Measurements from ENCODE around the gene FRMD4A.
"Not testable (repeated sequence)": the region's sequence is repeated elsewhere in the genome, so short reads cannot be mapped to it uniquely, and the experiment has no call there.

The FRMD4A gene

GRCh38 chr10:13868528-13869294 is 462.0 kb downstream of the FRMD4A start:
- FAIRE-seq, result no peak

GRCh38 chr10:13867822-13868221 is 462.9 kb downstream of the FRMD4A start:
- FAIRE-seq, result no peak

GRCh38 chr10:13865758-13866491 is 464.8 kb downstream of the FRMD4A start:
- no peak for FAIRE-seq

GRCh38 chr10:13865220-13865619 is 465.5 kb downstream of the FRMD4A start:
- FAIRE-seq, result not testable (repeated sequence)

DNA sequence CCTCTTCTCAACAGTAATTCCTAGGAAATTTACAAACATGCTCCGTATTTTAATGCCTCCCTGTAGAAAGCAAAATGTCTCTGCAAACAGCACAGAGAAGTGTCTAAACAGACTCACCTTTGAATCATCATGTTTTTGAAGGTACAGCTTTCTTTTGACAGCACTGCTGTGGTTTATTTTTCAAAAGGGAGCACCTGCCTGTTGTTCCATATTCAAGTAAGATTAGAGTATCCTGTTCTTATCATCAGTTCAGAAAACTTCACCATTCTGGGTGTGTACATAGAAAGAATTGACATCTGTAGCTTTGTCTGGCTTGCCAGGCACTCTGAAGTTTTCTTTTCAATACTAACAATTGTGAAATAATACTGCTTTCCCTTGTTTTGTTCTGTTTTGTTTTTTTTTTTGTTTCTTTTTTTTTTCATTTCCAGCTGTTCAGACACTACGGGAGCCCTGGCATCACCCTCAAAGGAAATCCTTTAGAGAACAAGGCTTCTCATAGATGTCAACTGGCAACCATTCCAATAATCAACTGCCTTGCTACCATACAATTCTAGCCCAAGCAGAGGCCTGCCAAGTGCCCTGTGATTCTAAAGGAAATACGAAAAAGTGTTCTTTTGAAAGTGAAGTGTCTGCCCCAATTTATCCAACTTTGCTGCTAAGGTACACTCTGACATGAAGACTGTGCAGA is 468.0 kb downstream of the FRMD4A start:
- FAIRE-seq, result no peak

GRCh38 chr10:13860886-13861285 is 469.8 kb downstream of the FRMD4A start:
- no peak for FAIRE-seq

DNA sequence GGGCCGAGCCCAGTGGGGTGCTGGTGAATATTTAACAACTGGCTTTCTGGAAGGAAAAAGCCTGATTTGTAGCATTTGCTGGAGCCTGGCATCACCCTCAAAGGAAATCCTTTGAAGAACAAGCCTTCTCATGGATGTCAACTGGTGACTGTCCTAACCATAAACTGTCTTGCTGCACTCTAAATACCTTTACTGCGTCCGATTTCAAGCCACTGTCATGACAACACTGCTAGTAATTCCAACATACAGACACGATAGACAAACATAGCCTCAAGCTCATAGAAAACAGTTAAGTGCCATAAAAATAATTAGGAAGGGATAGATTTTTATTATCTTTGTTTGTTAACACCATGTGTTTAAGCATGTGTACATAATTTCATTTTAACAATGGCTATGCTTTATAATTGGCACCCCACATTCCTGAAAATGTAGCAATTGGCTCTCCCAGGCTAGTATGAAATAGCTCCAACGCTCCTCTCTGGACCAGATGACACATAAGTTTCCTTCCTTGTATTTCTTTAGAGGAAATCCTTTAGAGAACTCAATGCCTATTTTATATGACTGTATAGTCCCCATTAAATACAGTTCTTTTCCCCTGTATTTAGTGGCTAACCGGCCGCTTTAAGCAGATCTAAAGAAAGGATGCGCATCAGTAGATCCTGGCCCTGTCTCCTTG is 470.6 kb downstream of the FRMD4A start:
- no peak for FAIRE-seq

DNA sequence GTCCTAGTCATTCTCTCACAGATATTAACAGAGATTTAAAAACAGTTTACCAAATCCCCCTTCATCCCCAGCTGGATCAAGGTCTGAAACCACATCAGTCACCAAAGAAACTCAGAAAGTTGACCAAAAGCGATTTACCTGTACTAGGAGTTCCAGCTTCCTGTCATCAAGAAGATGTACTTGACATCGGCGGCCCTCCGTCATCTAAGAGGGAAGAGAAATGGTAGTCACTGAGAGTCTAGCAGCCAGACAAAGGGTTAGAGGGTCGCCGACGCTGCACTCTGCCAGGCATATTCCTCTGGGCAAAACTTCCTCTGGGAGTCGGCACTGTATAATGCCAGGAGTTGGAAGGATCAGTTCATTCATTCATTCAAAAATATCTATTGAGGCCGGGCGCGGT is 472.0 kb downstream of the FRMD4A start:
- no peak for FAIRE-seq

GRCh38 chr10:13857451-13857850 is 473.3 kb downstream of the FRMD4A start:
- no peak for FAIRE-seq

- no peak for FAIRE-seq
Observed at GRCh38 chr10:13853854-13854253, 476.9 kb downstream of the FRMD4A start.

GRCh38 chr10:13852872-13853271 is 477.9 kb downstream of the FRMD4A start:
- FAIRE-seq, result no peak

GRCh38 chr10:13851906-13852305 is 478.8 kb downstream of the FRMD4A start:
- no peak for FAIRE-seq

- no peak for FAIRE-seq
Observed at GRCh38 chr10:13848520-13849445, 481.9 kb downstream of the FRMD4A start.

GRCh38 chr10:13847201-13847631 is 483.5 kb downstream of the FRMD4A start:
- FAIRE-seq, result no peak

DNA sequence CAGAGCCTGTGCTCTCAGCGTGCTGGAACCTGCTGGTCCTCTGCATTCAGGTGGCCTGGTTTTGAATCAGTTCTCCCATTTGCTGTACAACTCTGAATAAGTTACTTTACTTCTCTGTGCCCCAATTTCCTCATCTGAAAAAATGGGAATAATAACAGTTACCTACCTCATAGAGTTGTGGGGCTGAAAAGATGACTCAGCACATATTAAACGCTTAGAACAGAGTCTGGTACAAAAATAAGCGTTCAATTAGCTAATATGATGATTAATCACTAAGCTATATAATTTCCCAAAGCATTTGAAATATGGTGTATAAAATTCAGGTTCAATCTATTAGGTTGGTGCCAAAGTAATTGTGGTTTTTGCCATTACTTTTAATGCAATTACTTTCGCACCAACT is 484.8 kb downstream of the FRMD4A start:
- no peak for FAIRE-seq

GRCh38 chr10:13844651-13845050 is 486.1 kb downstream of the FRMD4A start:
- FAIRE-seq, result no peak

- no peak for FAIRE-seq
Observed at GRCh38 chr10:13842117-13842516, 488.6 kb downstream of the FRMD4A start.

DNA sequence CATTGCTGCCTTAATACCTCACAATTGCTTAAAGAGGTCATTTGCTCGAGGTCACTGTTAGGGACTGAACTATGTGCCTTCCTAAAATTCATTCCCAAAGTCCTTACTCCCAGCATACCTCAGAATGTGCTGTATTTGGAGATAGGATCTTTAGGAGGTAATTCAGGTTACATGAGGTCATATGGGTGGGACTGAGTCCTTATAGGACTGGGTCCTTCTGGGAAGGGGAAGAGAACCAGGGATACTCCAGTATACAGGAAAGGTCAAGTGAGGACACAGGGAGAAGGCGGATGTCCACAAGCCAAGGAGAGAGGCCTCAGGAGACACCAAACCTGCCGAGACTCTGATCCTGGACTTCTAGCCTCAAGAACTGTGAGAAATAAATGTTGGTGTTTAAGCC is 490.7 kb downstream of the FRMD4A start:
- FAIRE-seq, result no peak

DNA sequence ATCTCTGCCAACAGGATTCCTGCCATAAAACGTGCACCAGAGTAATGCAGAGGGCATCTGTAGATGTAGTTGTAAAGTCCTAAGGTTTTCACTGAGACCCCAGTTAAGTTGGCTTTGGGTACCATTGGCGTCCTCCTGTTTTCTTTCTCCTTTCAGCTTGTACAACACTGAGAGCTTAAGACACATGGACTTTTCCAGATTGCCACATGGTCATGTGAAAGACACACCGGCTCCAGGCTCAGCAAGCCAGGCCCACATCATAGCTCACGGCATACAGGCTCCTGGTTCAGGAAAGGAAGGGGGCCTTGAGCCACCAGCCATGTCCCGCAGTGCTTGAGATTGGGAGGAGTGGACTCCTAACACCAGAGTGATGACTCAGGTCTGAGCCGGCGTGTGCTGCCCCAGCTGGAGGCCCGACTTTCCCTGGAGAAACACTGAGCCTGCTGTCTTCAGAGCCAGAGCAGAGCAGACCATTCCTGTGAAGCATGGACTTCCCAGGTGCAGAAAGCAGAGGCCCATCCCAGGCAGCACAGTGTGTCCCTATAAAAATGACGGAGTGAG is 491.2 kb downstream of the FRMD4A start:
- no peak for FAIRE-seq

- no peak for FAIRE-seq
Observed at GRCh38 chr10:13839030-13839429, 491.7 kb downstream of the FRMD4A start.

DNA sequence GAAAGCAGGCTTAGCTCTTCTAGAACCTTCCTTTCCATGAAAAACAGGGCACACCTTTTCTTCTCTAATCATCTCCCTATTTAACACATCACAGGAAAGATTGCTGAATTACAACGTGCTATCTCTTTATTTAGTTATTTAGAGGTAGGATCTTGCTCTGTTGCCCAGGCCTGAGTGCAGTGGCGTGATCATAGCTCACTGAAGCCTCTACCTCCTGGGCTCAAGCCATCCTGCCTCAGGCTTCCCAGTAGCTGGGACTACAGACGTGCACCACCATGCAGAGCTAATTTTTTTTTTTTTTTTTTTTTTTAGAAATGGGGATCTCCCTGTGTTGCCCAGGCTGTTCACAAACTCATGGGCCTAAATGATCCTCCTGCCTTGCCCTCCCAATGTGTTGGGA is 492.8 kb downstream of the FRMD4A start:
- FAIRE-seq, result no peak
